HG03159 (cell line): Measurements from ENCODE around the gene MBD3L2.
"Not testable (repeated sequence)": the region's sequence is repeated elsewhere in the genome, so short reads cannot be mapped to it uniquely, and the experiment has no call there.

Source experiments
- ATAC-seq: cut with Tn5 transposase; IDR thresholded peaks from one replicate; pipeline ENCODE4 v1.9.1; 2021; ENCODE audit warnings: mild to moderate bottlenecking, moderate library complexity; ENCODE audit not compliant: unreplicated experiment

Gene MBD3L2

GRCh38 chr19:7059977-7060376 lies 10.9 kb downstream of the MBD3L2 start:
- not testable (repeated sequence) for ATAC-seq

GRCh38 chr19:7063339-7063738 lies 14.2 kb downstream of the MBD3L2 start:
- ATAC-seq: no peak

DNA sequence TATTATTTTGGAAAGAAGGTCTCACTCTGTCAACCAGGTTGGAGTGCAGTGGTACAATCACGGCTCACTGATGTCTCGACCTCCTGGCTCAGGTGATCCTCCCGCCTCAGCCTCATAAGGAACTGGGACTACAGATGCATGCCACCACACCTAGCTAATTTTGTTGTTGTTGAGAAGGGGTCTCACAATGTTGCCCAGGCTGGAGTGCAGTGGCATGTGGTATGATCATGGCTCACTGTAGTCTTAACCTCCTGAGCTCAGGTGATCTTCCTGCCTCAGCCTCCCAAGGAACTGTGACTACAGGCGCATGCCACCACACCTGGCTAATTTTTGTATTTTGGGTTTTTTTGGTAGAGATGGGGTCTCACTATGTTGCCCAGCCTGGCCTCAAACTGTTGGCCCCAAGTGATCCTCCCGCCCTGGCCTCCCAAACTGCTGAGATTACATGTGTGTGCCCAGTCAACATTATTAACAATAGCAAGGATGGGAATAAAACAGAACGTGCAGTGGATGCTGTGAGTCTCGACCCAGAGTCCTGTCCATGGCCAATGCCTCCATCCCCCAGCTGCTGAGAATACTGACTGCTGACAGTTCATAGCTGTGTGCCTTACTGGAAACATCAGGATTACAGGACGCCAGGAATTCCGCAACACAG lies 14.8 kb downstream of the MBD3L2 start:
- no peak for ATAC-seq

GRCh38 chr19:7067122-7067521 lies 18.0 kb downstream of the MBD3L2 start:
- ATAC-seq: not testable (repeated sequence)

DNA sequence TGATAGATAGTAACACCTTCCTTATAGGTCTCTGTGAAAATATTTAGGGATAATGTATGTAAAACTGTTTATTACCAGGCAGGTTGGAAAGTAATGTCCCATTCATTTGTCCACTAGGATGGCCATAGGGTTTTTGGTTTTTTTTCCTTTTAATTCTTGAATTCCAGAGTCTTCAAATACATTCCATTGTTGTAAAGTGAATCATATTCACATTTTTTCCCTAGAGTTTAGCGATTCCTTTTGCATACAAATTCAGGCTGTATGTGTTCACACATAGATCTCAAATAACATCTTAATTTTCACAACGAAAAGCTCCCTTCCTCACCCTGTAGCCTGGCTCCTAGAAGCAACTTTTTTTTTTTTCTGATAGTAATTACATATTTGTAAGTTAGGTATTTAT lies 18.6 kb downstream of the MBD3L2 start:
- no peak for ATAC-seq

GRCh38 chr19:7068599-7068998 lies 19.5 kb downstream of the MBD3L2 start:
- no peak for ATAC-seq

DNA sequence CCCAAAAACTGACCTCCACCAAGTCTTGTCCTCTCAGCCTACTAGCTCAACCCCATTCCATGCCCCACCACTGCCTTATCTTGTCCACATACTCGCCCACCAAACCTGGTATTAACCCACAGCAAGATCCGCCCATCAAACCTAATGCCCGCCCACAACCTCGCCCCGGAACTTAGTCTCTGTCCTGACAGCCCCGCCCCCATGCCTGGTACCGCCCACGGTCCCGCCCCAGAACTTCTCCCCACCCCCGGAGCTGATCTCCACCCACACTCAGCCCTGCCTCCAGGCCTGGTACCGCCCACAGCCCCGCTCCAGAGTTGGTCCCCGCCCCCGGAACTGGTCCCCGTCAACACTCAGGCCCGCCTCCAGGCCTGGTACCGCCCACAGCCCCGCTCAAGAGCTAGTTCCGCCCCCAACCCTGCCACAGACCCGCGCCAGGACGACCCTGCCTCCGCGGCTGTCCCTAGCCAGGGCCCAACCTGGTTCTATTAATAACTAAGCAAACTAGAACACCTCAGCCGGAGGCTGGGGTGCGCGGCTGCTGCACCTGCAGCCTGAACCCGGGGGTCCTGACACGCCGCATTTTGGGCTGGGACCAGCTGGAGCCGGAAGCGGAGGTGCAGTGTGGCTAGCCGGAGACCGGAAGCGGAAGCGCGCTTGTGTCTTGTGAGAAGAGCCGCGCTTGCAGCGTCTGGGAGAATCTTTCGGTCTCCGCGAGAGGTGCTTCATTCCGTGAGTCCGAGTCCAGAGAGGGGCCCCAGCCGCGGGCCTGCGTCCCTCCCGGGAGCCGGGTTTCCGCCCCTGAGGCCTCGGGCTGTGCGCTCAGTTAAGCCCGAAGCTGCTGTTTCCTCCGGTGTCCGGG lies 20.2 kb downstream of the MBD3L2 start, which contains the start of gene ZNF557:
TSS of gene ZNF557 (plus strand) at position 662 of the 862 bp plus-strand sequence. CDS start 5,372 bp downstream, outside the sequence.
- peak; percentile 85 for ATAC-seq

GRCh38 chr19:7069904-7070226 lies 20.7 kb downstream of the MBD3L2 start:
- ATAC-seq: peak; percentile 36

DNA sequence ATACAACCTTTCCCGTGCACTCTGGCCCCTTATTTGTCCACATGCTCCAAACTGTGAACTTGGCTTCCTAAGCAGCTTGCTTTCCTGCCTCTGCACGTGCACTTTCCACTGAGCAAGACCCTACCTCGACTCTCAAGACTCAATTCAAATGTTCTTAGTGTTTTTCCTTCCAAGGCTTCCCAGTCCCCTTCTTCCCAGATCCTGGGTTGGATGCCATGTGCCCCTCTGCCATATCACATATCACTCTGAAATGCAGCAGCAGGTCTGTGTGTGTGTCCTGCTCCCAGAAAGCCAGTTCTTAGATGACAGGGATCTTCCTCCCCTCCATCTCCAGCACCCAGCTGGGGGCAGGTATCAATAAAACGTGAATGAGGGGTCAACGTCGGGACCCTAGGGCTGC lies 23.4 kb downstream of the MBD3L2 start:
- ATAC-seq: no peak

DNA sequence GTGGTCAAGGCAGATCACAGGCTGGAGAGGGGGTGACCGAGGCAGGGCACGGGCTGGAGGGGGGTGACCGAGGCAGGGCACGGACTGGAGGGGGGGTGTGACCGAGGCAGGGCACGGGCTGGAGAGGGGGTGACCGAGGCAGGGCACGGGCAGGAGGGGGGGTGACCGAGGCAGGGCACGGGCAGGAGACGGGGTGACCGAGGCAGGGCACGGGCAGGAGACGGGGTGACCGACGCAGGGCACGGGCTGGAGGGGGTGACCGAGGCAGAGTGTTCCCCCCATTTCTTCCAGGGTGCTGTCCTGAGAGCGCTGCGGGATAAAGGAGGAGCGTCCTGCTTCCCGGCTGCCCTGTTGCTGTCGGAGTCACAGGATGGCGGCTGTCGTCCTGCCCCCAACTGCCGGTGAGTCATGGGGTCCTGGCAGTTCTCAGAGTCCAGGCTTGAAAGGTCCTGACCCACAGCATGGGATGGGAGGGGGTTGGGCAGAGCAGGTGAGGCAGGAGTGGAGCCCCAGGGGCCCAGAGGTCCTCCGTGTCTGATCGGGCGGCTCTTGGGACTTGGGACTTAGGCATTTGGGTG lies 25.7 kb downstream of the MBD3L2 start:
- no peak for ATAC-seq

GRCh38 chr19:7076151-7076550 lies 27.0 kb downstream of the MBD3L2 start:
- ATAC-seq: no peak

- ATAC-seq: no peak
Measured at GRCh38 chr19:7078008-7078407, 28.9 kb downstream of the MBD3L2 start.

DNA sequence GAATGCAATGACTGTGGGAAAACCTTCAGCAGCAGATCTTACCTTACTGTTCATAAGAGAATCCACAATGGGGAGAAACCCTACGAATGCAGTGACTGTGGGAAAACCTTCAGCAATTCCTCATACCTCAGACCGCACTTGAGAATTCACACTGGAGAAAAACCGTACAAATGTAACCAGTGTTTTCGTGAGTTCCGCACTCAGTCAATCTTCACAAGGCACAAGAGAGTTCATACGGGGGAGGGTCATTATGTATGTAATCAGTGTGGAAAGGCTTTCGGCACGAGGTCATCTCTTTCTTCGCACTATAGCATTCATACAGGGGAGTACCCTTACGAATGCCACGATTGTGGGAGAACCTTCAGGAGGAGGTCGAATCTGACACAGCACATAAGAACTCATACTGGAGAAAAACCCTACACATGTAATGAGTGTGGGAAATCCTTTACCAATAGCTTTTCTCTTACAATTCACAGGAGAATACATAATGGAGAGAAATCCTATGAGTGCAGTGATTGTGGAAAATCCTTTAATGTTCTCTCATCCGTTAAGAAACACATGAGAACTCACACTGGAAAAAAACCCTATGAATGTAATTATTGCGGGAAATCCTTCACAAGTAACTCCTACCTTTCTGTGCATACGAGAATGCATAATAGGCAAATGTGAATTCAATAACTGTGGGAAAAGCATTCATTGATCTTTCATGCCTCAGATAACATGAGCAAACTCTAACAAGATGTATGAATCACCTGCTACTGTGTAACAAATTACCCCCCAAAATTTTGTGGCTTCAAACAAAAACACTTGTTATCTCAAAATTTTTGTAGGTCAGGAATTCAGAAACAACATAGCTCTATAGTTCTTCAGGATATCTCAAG lies 34.2 kb downstream of the MBD3L2 start:
- no peak for ATAC-seq

DNA sequence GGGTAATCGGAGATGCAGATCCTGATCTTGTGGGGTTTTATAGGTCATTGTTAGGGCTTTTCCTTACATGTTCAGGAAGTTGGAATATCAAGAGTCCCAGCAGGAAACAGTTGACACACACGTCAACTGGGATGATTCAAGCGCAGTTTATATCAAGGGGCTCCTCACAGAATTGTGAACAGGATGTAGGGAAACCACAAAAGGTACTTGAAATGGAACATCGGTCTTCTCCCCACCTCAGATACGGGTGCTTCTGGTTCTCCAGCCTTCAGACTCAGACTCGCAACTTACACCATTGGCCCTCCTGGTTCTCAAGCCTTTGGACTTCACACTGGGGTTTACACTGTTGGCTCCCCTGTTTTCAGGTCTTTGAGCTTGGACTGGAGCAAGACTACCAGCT lies 39.9 kb downstream of the MBD3L2 start:
- ATAC-seq: no peak

GRCh38 chr19:7098096-7098495 lies 49.0 kb downstream of the MBD3L2 start:
- ATAC-seq: no peak

- peak; percentile 75 for ATAC-seq
Measured at GRCh38 chr19:7098701-7099596, 49.8 kb downstream of the MBD3L2 start.

- no peak for ATAC-seq
Measured at GRCh38 chr19:7099597-7099921, 50.4 kb downstream of the MBD3L2 start.
